OCI-LY3 (cell line): Measurements from ENCODE around the gene LAMB3.

Experiments used
- CTCF ChIP-seq: fragments of 200-600, 300-600 bp; sonication (generic); IDR thresholded peaks from 2 replicates; pipeline ENCODE4 v1.5.1; 2014; ENCODE audit warnings: antibody characterized with exemption, low read length, low read depth
- EZH2phosphoT487 ChIP-seq: fragments of 200-600 bp; shearing (Covaris generic); IDR thresholded peaks from 2 replicates; pipeline ENCODE4 v1.6.1; 2018; ENCODE audit warnings: antibody characterized with exemption, mixed run types, low read depth

GRCh38 chr1:209567698-209568175, 84.5 kb downstream of the LAMB3 start:
- TF ChIP-seq CTCF (no peak), EZH2phosphoT487 (no peak)
